T follicular helper cell (primary cell): ENCODE measurements around the gene DHRS4.
"Not testable (repeated sequence)": the region's sequence is repeated elsewhere in the genome, so short reads cannot be mapped to it uniquely, and the experiment has no call there.

Experiments
- DNase-seq: peaks from one replicate; pipeline ENCODE4 v3.0.0-alpha.2; 2020; ENCODE audit warnings: low read depth

Gene DHRS4

DNA sequence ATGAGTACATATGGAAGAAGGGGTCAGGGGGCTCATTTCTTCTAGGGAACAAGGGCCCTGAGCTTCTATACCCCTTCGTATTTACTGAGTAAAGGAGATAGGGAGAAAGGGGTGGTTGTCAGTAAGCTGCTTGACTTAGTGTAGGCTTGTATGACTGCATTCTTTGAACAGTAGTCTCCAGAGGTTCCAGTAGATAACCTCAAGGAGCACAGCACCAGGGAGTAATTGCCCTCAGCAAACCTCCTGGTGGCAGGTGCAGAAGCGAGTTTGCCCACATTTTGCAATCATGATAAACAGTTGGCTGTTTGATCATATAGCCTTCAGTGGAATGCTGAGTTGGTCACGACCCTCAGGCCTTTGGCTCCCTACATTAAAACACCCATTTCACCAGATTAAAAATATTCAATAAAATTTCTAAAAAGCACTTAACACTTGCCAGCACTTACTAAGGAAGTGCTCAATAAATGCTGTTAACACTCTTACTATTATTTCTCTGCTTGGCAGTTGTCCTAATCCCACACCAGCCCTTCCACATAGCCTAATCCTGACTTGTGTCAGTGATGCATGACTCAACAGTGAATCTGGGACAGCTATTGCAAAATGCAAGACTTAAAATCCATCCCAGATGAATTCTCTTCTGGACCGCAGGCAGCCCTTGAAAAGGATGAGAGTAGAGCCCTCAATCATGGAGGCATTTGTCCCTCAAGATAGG lies 31.5 kb downstream of the DHRS4 start:
- no peak for DNase-seq

DNA sequence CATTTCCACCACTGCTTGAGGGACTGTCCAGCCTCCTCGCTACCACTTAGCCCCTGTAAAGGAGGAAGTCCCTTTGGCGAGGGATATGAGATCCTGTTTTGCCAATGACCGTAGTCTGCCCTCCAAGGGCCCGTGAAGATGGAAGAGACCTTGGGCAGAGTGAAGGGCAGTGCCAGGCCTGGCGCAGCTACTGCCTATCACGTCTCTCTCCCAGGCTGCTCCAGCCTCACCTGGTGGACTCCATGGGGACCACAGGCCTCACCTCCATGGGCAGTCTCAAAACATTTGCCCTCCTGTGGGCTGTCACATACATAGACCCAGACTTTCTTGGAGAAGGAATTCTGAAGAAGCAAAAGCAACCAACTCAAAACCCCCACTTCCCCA lies 34.6 kb downstream of the DHRS4 start:
- not testable (repeated sequence) for DNase-seq

DNA sequence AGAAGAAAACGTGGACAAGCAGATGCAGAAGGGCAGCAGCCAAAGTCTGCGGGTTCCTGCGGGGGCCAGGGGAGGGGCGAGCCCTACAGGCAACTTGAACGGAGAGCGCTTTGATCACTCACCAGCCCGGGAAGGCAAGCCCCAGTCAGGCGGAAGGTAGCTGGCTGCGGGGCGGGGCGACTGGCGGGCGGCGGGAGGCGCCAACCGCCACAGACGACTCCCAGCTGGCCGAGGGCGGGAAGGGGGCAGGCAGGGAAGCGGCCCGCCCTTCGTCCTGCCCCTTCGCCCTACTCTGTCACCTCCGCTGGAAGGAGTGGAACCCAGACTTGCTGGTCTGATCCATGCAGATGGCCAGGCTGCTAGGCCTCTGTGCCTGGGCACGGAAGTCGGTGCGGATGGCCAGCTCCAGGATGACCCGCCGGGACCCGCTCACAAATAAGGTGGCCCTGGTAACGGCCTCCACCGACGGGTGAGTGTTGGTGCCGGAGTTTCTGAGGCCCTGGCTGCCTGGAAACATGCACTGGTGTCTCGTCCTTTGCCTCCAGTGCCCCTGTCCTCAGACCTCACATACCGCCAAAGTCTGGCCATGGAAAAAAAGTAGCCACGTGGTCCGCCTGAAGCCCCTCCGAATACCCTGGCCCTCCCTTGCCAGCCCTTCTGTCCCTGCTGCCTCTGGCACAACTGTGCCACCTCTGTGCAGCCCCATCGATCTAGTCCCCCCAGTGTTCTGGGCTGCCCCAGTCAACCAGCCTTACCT lies 35.2 kb downstream of the DHRS4 start, which contains the start of gene DHRS4L2:
TSS of gene DHRS4L2 (plus strand) at position 323 of the 757 bp plus-strand sequence. CDS start at position 342, 19 bp downstream.
- peak; percentile 63 for DNase-seq

DNA sequence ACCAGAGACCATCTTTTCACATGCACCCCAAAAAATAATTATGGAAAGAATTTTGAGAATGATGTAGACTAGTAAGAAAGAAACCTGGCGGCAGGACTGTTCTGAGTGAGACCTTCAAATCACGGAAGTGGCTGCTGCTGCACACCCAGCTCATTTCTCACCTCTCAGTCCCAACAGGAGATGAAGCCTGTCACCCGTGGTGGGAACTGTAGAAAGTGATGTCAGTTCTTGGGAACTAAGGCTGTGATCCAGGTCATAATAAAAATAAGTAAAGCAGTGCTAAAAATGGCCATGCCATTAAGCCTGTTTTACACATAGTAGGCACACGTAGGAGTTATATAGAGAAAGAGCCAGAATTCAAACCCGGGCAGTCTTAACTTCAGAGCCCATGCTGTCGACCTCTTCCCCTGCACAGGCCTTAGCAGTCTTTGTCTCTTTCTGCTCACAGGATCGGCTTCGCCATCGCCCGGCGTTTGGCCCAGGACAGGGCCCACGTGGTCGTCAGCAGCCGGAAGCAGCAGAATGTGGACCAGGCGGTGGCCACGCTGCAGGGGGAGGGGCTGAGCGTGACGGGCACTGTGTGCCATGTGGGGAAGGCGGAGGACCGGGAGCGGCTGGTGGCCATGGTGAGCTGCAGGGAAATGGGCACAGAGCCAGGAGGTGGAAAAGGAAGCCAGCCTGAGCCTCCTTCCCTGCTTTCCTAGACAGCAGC lies 36.3 kb downstream of the DHRS4 start:
- DNase-seq, result not testable (repeated sequence)

DNA sequence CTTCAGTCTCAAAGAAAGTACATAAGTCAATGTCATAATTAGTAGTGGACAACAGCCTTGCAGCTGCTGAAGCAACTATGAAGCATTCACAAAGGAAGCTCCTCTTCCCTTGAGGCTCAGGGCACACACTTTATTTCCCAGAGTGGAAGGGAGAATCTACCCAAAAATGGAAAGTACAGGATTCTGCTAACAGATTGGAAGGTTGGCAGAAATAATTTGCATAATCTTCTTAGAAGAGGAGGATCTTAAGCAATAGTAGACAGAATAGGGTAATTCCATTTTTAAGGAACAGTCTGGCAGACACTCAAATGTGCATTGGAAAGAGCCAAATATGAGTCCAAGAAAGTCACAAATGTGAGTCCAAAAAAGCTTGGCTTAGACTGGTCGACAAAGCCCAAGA lies 37.4 kb downstream of the DHRS4 start:
- DNase-seq, result not testable (repeated sequence)

DNA sequence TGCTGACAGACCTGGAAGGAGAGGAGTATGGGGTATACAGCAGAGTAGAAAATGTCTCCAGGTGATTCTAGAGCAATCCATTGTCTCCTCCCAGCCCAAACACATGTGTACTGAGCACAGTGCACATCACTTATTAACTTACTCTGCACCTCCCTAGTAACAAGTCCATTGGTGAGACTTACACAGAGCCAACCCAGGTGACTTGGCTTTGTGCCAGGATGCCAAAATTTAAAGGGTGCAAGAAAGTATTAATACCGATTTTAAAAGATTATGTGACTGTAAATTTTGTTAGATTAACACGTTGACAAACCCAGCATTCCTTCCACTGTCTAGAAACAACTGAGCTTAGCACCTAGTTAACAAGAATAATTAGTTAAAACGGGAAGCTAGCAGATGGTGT lies 39.5 kb downstream of the DHRS4 start:
- DNase-seq, result not testable (repeated sequence)

DNA sequence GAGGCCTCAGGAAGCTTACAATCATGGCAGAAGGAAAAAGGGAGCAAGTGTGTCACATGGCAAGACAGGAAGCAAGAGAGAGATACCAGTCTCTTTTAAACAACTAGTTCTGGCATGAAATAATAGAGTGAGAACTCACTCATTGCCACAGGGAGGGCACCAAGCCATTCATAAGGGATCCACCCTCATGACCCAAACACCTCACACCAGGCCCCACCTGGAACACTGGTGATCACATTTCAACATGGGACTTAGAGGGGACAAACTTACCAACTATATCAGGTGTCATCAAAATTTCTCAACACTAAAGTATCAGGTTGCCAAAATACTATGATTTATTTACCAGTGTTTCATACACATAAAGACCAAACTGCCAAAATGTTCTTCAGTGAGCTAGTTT lies 42.4 kb downstream of the DHRS4 start:
- not testable (repeated sequence) for DNase-seq

DNA sequence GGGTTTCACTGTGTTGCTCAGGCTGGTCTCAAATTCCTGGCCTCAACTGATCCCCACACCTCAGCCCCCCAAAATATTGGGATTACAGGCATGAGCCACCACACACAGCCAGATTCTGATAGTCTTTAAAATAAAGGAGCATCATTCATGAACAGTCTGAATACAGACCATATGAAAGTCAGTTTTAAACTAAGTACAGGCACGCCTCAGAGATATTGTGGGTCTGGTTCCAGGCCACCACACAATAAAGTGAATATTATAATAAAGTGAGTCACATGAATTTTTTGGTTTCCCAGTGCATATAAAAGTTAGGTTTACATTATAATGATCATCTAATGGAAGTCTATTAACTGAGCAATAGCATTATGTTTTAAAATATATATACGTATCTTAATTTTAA lies 43.3 kb downstream of the DHRS4 start:
- DNase-seq, result not testable (repeated sequence)

DNA sequence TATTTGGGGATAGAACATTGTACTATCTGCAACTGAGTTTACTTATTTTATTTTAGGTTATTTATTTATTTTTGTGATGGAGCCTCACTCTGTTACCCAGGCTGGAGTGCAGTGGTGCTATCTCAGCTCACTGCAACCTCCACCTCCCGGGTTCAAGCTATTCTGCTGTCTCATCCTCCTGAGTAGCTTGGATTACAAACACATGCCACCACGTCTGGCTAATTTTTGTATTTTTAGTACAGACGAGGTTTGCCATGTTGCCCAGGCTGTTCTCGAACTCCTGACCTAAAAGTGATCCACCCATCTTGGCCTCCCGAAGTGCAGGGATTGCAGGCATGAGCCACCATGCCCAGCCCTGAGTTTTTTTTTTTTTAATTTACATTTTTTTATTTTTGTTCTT lies 46.1 kb downstream of the DHRS4 start:
- not testable (repeated sequence) for DNase-seq

DNA sequence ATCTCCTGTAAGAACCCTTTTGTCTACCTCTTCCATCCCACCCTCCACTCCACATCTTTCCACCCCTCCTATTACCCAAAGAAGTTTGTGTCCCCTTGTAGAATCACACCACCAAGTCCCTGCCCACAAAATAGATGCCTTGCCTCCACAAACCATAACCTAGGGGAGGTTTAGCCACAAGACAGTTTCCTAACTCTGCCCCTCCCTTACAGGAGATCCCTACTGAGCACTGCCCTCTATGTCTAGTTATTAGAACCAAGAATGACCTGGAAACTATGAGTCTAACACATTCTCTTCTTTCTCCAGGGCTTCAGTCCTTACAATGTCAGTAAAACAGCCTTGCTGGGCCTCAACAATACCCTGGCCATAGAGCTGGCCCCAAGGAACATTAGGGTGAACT lies 47.5 kb downstream of the DHRS4 start:
- DNase-seq, result not testable (repeated sequence)

DNA sequence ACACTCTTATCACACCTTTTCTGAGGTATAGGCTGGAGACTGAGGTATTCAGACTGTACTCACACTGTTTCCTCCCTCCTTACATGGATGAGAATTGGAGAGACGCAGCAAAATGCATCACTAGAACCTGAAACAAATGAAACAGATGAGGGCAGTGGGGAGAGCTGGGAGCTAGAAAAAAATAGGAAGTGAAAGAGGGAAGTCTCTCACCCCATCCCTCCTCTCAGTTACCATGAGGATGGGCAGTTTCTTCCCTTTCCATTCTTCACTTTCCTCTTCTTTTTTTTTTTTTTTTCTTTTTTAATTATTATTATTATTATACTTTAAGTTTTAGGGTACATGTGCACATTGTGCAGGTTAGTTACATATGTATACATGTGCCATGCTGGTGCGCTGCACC lies 48.1 kb downstream of the DHRS4 start:
- DNase-seq, result not testable (repeated sequence)

DNA sequence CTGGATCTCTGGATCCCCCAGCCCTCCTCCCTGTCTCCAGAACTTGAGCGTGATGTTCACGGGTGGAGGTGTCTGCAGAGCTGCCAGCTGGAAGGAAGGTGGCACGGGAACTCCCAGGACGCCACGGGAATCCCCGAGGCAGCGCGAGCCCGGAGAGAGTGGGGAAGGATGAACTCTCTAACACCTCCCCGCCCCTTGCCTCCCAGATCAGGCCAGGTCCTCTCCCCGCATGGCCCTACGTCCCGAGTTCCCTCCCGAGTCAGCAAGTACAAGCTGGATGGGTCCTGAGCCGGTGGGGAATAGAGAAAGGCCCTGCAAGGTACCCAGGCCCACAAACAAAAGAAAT lies 52.9 kb downstream of the DHRS4 start:
- DNase-seq, result not testable (repeated sequence)

DNA sequence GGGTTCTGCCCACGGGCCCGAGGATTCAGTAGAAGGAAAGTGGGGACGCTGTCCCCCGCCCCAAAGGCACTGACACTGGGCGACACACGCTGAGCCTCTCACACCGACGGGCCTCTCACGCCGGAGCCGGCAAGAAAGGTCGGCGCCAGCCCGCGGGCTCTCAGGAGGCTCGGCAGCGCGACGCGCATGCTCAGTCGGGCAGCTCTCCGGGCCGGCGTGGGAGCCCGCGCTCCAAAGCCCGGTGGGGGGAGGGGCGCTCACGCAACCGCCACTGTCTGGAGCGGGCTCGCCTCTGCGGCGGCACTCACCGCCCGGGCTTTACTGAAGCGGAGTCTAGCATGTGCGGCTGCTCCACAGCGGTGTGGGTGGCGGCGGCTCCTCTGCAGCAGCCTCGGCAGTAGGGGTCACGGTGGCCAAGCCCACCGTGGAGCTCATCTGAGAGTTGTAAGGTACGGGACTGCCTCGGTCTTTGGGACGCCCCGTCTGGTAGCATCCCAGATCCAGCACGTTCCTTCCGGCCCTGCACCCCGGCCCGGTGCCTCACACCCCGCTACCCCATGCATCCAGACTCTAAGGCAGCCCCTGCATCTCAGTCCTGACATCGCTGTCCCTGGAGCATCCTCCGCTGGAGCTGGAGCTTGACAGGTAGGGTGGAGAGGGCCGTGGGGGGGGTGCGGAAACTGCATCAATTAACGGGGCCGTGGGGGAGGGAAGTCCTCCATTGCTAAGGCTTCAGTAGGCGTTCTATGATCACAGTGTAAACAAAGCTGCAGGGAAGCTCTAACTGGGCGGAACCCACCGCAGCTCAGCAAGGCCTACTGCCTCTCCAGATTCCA lies 53.5 kb downstream of the DHRS4 start:
- DNase-seq, result peak; percentile 56

DNA sequence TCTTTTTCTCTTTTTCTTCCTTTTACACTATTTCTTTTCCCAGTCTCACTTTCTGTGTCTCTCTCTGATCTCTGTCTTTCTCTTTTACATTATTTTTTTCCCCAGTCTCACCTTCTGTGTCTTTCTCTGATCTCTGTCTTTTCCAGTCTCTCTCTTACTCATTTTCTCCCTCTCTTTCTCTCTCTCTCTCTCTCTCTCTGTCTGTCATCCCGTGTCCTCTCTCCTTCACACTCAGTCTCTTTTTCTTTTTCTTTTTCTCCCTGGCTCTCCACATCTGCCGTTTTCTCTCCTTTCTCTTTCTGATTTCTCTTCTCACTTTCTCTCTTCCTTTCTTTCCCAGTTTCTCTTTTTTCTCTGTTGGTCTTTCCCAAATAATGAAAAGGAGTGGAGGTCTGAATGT lies 57.5 kb downstream of the DHRS4 start:
- DNase-seq, result no peak

DNA sequence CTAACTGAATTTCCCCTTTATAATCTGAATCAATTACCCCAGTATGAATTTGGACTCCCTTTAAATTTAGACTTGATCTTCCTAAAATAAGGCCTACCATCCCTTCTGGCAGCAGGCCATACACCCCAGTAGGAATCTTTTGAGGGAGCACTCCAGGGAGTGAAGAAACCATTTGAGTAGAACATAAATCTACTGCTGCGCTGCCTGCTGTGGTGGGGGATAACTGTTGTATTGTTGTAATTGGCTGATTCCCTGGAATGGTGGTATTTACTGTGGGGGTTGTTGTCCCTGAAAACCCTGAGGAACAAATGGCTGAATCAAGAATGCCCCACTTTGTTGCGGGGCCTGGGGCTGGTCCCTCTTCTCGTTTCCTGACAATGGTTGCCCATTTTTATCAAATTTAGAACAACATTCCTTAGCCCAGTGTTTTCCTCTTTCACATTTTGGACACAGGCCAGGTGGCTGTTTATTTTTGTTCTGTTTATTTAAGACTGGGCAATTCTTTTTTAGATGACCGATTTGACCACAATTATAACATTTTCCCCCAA lies 59.2 kb downstream of the DHRS4 start:
- not testable (repeated sequence) for DNase-seq

DNA sequence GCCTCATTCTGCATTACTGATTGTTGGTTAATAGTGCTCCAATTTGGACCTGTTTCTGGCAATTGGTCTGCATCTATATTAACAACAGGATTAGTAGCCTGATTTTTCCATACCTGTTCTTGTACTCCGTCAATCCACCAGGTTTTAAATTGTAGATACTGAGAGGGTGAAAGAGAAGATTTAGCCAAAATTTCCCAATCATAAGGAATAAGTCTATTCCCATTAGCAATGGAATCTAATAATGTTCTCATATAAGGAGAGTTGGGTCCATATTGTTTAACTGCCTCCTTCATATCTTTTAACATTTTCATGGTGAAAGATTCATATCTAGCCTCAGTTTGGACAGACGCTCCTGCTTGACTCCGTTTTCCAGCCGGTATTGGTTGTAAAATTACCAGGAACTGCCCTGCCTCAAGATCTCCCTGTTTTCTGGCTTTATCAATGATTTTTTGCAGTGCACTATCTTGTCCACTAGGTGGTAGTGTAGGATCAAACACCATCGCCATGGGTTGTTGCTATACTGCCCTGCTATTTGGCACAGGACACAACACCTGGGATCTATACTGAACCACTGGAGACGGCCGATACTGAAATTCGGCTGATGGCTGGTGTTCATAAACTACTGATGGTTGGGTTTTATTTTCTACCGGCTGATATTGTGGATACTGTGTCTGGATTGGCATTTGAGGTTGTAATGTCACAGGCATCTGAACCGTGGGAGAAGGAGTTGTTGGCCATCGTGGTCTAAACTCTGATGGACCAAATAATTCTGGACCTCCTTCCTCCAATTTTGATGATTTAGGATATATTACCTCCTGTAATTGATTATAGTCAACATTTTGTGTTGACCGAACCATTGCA lies 60.3 kb downstream of the DHRS4 start:
- DNase-seq, result peak; percentile 26

DNA sequence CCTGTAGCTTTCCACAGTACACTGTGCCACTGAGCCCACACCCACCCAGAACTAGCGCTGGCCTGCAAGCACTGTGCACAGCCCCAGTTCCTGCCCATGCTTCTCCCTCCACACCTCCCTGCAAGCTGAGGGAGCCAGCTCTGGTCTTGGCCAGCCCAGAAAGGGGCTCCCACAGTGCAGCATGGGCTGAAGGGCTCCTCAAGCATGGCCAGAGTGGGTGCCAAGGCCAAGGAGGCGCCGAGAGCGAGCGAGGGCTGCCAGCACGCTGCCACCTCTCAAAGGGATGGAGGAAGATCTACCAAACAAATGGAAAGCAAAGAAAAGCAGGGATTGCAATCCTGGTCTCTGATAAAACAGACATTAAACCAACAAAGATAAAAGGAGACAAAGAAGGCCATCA lies 62.2 kb downstream of the DHRS4 start:
- DNase-seq, result not testable (repeated sequence)
